Activated T-helper 1 cell treated with anti-CD3 and anti-CD28 coated beads, Interleukin-2, amount 50 U/mL, for 16 hours (primary cell): ENCODE results near the gene GNL3.
"Not testable (repeated sequence)": the region's sequence is repeated elsewhere in the genome, so short reads cannot be mapped to it uniquely, and the experiment has no call there.

Experiments used
- DNase-seq, 2 donors: peaks; one replicate each; pipeline ENCODE4 v3.0.0-alpha.2; 2020; ENCODE audit warnings: low read depth in 1 of 2, low spot score in 1 of 2

Gene GNL3, protein sequence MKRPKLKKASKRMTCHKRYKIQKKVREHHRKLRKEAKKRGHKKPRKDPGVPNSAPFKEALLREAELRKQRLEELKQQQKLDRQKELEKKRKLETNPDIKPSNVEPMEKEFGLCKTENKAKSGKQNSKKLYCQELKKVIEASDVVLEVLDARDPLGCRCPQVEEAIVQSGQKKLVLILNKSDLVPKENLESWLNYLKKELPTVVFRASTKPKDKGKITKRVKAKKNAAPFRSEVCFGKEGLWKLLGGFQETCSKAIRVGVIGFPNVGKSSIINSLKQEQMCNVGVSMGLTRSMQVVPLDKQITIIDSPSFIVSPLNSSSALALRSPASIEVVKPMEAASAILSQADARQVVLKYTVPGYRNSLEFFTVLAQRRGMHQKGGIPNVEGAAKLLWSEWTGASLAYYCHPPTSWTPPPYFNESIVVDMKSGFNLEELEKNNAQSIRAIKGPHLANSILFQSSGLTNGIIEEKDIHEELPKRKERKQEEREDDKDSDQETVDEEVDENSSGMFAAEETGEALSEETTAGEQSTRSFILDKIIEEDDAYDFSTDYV

DNA sequence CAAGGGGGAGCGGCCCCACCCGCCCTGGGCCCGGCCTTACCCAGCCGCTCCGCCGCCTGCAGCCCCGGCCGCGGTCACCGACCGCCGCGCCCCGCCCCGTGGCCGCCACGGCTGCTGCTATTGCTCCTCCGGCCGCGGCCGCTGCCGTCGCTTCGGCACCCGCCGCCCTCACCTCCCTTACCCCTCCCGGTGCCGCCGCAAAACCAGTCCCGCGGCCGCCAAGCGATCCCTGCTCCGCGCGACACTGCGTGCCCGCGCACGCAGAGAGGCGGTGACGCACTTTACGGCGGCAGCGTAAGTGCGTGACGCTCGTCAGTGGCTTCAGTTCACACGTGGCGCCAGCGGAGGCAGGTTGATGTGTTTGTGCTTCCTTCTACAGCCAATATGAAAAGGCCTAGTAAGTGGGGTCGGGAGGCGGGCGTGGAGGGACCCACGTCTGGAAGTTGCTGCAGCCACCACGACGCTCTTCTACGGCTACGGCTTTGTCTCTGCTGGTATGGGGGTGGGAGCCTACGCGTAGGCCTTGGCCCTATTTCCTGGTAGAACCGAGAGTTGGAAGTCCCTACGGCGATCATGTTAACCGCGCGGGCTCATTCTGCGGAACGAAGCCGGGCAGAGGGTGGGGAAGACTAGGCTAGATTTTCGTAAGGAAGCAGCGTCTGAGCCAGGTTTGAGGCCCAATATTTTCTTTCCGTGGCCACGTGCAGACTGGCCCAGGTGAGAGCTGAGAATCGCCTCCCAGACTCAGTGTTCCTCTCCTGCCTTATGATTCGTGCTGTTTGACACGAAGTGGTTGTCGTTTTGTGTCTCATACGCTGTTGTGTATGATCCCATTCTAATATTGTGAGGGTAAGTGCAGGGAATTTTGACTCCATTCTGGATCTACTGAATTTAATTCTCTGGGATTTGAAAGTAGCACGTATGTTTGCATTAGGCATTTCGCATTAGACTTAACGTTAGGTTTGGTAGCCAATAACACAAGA, at the start of gene GNL3, which contains the start of gene PBRM1:
GNL3 (plus strand) TSS at position 324 of the 983 bp plus-strand sequence; CDS start at position 385, 61 bp downstream.
PBRM1 (minus strand) TSS at position 205 of the 983 bp plus-strand sequence.
- DNase-seq, result peak; percentile 77 to 90

DNA sequence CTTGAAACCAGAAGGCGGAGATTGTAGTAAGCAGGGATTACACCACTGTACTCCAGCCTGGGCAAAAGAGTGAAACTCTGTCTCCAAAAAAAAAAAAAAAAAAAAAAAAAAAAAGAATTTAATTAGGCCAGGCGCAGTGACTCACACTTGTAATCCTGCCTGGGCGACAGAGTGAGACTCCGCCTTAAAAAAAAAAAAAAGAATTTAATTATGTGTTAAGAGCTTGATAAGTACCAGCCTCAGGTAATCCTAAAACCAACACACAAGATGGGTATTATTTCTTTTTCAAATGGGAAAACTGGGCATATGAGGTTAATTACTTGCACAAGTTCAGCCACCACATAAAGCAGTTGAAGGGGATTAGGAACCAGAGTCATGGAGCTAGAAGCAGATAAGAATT, 49.2 kb upstream of the GNL3 start:
- no peak for DNase-seq

DNA sequence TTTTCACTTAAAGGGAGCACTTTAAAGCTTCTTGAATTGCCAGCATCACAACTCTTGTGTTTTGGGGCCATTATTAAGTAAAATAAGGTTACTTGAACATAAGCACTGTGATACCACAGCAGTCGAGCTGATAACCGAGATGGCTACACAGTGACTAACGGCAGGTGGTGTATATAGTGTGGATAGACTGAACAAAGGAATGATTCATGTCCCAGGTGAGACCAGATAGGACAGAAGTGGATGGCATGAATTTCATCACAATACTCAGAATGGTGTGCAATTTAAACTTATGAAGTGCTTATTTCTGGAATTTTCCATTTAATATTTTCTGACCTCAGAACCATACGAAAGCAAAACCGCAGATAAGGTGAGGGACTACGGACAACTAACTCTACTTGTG, 40.3 kb upstream of the GNL3 start:
- DNase-seq, result no peak

DNA sequence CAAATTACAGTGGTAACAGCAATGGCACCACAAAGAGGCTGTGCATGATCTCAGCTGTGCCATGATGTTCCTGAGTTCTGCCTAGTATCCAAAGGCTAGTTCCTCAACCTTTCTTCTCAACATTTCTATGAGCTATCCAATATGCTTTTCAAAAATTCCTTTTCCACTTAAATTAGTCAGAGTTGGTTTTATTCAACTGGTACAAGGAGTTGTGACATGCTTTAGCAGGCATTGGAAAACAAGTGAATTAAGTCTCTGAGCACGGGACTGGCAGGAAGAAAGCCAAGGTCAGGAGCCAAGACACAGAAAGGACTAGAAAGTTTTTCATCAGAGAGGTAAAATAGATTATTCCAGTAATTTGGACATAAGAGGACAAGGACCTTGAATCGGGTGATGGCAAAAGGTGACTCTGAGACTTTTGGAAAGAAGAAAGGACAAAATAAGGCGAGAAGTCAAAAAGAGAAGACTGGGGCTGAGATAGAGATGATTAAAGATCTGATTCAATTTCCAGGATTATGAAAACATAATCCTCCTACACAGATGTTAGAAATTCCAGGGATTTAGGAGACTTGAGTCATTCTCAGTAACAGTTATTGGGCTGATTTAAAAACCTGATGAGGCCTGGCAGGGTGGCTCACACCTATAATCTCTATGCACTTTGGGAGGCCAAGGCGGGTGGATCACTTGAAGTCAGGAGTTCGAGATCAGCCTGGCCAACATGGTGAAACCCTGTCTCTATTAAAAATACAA, 36.2 kb upstream of the GNL3 start:
- DNase-seq, result no peak

DNA sequence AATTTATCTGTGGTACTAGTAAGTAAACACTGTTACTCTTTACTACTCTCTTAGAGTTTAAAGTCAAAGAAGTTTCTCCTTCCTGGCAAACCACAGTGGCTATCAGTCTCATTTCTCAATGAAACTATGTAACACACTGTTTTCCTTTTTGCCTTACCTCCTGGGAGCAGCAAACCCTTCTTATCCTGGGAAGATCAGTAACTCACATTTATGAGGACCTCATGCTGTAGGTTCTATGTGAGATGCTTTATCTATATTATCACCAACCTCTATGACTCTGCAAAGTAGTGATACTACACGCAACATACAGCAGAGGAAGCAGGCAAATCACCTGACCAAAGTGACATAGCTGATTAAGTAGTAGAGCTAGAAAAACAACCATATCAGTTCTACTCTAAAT, 35.4 kb upstream of the GNL3 start:
- no peak for DNase-seq

DNA sequence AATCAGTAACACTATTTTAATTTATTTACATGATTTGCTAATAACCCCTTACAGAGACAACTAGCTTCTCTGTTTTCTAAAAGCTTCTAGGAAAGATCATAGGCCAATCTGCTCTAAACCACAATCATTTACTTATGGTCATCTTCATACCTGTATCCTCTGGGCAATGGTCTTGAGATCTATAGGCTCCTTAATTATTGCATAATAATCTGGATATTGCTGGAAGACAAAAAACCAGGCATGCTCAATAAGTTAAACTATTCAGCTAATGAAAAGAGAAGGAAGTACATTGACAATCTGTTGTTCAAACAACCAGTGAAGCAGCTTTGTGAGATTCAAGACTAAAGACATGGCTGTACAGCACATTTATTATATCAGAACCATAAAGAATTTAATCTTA, 34.2 kb upstream of the GNL3 start:
- DNase-seq, result no peak

DNA sequence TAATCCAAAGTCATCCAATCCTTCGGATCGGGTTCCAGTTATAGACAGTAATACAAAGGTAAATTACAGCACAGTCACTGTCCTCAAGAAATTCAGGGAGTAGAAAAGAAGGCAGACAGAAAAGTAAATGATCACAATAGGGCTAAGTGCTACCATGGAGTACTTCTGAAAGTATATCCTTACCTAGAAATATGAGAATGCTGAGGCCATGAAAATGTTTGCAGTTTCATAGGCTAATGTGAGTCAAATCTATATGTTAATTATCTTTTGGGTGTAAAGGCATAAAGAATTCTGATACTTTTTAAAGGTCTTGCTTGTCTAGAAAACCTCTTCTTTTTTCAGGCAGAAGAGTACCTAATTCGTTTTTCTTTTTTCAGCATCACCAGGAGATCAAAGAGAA, 29.9 kb upstream of the GNL3 start:
- no peak for DNase-seq

DNA sequence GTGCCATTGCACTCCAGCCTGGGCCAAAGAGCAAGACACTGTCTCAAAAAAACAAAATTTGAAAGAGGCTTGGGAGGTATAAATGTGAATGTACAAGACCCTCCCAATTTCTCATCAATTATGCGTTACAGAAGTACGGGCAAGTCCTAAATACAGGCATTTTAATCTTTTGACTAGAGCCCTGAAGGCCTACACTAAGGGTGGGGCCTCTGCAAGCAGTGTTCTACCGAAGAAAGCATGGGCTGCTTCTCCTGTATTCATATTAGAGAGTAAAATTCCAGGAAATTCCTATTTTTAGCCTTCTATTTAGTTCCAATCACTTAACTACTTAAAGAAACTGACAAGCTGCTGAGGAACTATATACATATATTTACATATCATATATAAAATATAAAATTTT, 25.8 kb upstream of the GNL3 start:
- no peak for DNase-seq

DNA sequence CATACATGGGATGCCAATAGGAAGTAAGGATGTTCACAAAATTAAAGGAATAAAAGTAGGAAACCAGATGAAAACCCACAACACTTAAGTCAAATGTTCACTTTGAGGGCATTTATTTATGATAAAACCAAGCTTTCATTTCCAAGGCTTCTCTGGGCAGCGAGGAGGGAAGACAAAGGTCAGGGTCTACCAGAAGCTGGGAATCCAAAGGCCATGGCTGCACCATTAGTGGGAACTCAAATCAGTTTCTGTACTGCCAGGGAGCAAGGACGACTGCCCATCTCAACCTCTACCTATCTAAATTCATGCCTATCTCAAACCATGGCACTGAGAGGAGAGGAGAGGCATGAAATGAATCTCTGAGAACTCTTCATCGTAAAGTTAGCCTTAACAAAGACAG, 22.7 kb upstream of the GNL3 start:
- DNase-seq, result no peak

DNA sequence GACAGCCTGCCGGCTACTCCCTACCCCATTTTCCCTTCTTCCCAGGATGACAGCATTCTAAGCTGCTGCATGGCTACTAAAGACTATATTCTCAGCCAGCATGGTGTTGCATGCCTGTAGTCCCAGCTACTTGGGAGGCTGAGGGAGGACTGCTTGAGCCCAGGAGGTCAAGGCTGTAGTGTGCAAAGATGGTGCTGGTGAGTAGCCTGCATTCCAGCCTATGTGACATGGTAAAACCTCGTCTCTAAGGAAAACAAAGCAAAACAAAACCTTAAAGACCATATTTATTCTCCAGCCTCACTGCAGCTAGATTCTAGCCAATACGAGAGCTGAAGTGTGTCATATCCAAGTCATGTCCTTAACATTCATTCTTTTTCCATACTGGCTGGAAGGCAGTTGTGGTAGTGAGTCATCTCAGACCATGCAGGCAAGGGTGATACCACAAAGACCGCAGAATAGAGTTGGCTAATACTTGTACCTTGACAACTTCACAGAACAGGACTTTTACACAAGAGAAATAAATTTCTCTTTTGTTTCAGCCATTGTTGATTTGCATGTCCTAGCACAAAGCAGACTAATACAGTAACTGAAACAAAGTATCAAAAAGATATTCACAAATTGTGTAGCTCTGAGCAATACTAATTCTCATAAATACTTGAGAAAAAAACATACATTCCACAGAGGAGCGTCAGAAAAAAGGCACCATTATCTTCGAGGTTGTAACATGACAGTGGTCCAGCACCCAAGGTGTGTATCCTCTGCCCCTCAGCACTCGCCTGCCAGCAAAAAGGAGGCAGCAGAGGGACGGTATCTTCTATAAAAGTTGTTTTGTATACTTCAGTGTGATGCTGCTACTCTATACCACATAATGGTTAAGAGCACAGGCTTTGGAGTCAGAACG, 15.0 kb upstream of the GNL3 start:
- DNase-seq, result peak in 1 of 2 donors; percentile 20

DNA sequence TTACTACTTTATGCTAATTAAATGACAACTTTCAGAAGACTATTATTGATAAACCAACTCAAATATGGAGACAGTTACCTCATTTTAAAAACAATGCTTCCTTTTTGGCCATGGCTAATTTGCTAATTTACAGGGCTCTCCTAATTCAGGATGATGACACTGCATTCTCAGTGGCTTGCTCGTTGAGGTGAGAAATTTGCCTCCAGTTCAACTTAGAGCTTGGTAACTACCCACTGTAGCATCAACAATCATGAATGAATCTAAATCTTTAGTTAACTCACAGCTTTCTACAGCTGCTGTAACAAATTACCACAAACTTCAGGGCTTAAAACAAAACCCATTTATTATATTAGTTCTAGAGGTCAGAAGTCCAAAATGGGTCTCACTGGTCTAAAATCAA, 14.2 kb upstream of the GNL3 start:
- DNase-seq, result no peak

DNA sequence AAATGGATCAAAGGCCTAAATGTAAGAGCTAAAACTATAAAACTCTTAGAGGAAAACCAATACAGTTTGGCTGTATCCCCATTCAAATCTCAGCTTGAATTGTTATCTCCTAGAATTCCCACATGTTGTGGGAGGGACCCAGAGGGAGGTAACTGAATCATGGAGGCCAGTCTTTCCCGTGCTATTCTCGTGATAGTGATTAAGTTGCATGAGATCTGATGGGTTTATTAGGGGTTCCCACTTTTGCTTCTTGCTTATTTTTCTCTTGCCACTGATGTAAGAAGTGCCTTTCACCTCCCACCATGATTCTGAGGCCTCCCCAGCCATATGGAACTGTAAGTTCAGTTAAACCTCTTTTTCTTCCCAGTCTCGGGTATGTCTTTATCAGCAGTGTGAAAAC, 9.6 kb upstream of the GNL3 start:
- not testable (repeated sequence) for DNase-seq

DNA sequence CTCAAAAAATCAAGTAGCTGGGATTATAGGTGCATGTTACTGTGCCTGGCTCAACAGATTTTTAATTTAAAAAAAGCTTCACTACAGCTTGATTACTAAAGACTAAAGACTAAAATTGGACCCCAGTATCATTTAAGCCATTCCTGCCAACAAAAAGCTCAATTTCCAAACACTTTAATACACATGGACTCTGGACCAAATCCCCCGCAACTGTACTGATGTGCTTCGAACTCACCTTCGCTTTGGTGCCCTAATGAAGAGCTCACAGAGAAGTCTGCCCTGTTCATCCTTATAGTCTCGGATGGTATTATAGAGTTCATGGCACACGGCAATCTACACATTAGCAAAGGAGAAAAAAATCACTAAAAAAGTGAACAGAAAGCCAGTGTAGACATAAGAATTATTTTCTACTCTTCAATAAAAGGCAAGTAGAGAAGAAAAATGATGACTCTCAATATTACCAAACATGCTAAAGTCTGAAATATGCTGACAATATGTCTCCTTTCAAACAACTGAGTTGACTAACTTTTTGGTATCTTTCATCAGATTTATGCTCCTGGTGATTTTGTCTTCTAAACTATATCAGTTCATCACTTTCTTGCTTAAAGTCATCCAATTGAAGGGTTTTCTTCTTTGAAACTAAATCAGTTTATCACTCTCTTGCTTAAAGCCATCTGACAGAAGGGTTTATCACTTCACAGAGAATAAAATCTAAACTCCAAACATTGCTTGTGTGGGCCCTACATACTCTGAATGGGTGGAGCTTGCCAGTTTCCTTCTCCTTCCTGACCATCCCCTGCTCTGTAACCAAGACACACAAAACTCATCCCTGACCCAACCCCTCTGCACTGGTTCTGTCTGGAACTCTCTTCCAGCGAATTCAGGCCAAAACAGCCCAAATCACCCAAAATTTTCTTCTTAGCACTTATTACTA, 7.3 kb upstream of the GNL3 start:
- no peak for DNase-seq

DNA sequence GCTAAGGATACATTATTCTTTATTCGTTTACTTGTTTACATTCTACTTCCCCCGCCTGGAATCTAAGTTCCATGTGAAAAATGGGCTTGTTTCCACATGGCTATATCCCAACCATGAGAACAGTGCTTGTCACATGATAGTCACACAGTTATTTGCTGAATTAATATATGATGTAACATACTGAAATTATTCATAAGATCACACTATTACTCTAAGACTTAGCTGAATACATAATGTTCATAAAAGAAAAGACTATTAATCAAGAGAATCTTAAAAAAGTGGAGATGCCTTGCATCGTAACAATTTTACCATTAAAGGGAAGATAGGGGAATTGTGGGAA, 6.7 kb upstream of the GNL3 start:
- no peak for DNase-seq

DNA sequence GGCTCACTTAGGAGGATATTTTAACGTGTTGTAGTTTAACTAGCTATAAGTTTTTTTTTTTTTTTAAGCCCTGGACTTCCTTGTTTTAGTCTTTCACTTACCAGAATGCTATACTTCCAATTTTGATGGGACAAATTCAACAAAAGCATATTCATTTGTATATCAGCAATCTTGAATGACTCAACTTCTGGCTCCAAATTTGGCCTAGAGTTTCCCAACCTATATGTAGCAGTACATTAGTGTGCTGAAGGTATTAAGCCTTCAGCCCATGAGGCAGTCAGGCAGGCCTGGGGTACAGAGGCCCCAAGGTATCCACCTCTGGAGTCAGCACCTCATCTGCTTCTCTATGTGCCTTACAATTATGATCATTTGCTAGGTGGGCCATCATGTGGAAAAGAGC, 6.0 kb upstream of the GNL3 start:
- DNase-seq, result no peak

DNA sequence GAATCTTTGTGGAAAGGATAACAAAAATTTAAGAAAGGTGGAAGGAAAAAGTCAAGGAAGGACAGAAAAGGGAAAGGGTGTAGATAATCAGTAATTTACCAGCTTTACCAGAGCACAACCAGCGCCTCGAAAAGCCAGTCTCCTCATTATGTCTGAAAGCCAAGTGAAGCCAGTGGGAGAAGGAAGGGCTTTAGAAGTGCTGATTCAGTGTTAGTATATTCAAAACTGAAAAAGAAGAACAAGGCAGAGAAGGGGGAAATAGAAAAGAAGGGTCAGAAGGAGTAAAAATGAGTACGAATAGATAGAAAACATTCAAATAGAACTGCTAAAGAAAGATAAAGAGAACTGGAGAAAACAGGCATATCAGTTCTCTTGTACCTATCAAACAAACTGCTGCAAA, 4.2 kb upstream of the GNL3 start:
- DNase-seq, result no peak

DNA sequence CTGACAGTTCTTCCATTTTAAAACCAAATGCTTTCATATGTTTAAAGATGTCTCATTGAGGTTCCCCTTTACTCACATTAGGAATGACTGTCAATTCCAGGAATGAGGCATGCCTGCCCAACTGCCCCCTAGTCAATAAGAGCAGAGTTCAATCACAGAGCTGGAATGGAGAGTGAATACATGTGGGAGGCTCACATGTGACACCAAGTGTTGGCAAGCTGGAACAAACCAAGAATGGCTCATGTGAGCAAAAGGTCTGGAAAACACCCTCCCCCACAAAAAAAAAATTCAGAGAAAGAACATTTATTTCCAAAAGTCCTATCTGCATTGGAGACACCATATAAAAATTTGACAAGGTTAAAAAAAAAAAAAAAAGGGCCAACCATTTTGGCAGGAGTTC, 3.8 kb upstream of the GNL3 start:
- peak in 1 of 2 donors; percentile 5 for DNase-seq

DNA sequence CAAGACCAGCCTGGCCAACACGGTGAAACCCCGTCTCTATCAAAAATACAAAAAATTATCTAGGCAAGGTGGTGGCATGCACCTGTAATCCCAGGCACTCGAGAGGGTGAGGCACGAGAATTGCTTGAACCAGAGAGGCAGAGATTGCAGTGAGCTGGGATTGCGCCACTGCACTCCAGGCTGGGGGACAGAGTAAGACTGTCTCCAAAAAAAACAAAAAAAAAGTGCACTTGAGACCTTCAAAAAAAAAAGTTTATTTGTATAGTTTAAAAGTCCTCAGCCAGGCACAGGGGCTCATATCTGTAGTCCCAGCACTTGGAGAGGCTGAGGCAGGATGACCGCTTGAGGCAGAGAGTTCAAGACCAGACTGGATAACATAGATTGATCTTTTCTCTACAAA, 2.2 kb upstream of the GNL3 start:
- DNase-seq, result no peak

DNA sequence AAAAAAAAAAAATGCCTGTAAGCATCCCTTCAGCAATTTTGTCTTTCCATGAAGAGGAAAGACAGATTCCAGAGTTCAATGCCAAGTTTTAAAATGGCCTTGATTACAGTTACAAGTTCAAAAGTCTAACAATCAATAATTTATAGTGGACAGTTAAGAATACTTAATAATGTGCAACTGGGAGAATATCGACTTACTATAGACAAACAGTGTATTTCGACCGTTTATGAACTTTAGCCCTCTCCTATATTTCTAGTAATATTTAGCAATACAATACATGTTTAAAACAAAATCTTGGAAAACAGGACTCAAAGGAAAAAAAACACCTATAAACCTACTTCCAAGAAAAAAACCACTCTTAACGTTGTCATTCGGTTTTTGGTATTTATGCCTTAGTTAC, 1.6 kb upstream of the GNL3 start:
- DNase-seq, result no peak
